ENCODE results near the gene PHF21B.

Gene PHF21B

DNA sequence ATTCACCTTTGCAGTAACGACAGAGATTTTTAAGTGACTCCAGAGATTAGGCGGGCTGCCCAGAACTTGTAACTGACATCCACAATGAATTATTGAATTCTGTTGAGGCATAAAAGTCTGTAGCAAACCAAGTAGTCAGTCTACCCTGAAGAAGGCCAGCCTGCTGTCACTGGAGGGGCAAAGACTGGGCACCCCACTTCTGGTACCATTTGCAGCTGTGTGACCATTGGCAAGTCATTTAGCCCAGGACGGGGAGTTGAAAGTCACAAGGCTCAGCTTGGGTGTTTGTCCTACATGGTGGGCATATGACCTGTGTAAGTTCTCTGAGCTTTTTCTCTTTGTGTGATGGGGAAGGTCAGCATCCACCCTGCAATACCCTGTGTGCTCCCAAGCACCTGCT lies 138.0 kb downstream of the PHF21B start:
- DNase-seq (ENCODE audit: low read depth): no peak
- no peak overlapping the region for H3K4me3 ChIP-seq (ENCODE audit: low read depth, low read length)
- TF ChIP-seq, protein P1, sequence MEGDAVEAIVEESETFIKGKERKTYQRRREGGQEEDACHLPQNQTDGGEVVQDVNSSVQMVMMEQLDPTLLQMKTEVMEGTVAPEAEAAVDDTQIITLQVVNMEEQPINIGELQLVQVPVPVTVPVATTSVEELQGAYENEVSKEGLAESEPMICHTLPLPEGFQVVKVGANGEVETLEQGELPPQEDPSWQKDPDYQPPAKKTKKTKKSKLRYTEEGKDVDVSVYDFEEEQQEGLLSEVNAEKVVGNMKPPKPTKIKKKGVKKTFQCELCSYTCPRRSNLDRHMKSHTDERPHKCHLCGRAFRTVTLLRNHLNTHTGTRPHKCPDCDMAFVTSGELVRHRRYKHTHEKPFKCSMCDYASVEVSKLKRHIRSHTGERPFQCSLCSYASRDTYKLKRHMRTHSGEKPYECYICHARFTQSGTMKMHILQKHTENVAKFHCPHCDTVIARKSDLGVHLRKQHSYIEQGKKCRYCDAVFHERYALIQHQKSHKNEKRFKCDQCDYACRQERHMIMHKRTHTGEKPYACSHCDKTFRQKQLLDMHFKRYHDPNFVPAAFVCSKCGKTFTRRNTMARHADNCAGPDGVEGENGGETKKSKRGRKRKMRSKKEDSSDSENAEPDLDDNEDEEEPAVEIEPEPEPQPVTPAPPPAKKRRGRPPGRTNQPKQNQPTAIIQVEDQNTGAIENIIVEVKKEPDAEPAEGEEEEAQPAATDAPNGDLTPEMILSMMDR (IDR thresholded peaks at IDR 0.05; ENCODE audit: control insufficient read depth, extremely low read depth, insufficient read depth): no peak

DNA sequence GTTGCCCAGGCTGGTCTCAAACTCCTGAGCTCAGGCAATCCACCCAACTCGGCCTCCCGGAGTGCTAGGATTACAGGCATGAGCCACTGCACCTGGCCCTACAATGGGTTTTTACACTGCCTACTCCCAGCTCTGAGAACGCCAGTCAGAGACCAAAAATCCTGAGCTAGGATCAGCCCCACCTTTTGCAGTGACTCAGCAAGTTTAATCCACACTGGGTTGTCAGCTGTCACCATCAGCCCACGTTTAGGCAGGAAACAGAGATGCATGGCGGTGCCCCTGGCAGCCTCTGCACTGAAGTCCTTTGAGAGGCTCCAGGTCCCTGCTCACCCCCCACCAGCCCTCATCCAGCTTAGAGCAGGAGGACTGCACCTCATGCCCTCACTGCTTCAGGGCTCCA lies 139.8 kb downstream of the PHF21B start:
- no peak overlapping the region for H3K4me3 ChIP-seq (ENCODE audit: low read depth, low read length)
- TF ChIP-seq, protein P1 (IDR thresholded peaks at IDR 0.05; ENCODE audit: control insufficient read depth, extremely low read depth, insufficient read depth): no peak
- no peak for DNase-seq (ENCODE audit: low read depth)

- DNase-seq (ENCODE audit: low read depth): no peak
- H3K4me3 ChIP-seq (ENCODE audit: low read depth, low read length): no peak overlapping the region
- TF ChIP-seq, protein P1 (IDR thresholded peaks at IDR 0.05; ENCODE audit: control insufficient read depth, extremely low read depth, insufficient read depth): no peak
Observed at GRCh38 chr22:44869196-44869595, 140.6 kb downstream of the PHF21B start.

GRCh38 chr22:44865193-44866057 lies 144.4 kb downstream of the PHF21B start:
- no peak for DNase-seq (ENCODE audit: low read depth)
- TF ChIP-seq, protein P1 (IDR thresholded peaks at IDR 0.05; ENCODE audit: control insufficient read depth, extremely low read depth, insufficient read depth): no peak

GRCh38 chr22:44862981-44863860 lies 146.6 kb downstream of the PHF21B start:
- TF ChIP-seq, protein P1 (IDR thresholded peaks at IDR 0.05; ENCODE audit: control insufficient read depth, extremely low read depth, insufficient read depth): no peak
- no peak for DNase-seq (ENCODE audit: low read depth)
- no peak overlapping the region for H3K4me3 ChIP-seq (ENCODE audit: low read depth, low read length)

More at GRCh38 chr22:44865193-44866057, 144.4 kb downstream of the PHF21B start:
- no peak overlapping the region for H3K4me3 ChIP-seq (ENCODE audit: low read depth, low read length)

DNA sequence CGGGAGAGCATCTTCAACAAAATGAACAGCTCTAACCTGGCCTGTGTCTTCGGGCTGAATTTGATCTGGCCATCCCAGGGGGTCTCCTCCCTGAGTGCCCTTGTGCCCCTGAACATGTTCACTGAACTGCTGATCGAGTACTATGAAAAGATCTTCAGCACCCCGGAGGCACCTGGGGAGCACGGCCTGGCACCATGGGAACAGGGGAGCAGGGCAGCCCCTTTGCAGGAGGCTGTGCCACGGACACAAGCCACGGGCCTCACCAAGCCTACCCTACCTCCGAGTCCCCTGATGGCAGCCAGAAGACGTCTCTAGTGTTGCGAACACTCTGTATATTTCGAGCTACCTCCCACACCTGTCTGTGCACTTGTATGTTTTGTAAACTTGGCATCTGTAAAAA lies 147.5 kb downstream of the PHF21B start:
- TF ChIP-seq, protein P1 (IDR thresholded peaks at IDR 0.05; ENCODE audit: control insufficient read depth, extremely low read depth, insufficient read depth): no peak
- H3K4me3 ChIP-seq (ENCODE audit: low read depth, low read length): no peak overlapping the region
- no peak for DNase-seq (ENCODE audit: low read depth)
